ENCODE results near the gene HIPK1.
"Not testable (repeated sequence)": the region's sequence is repeated elsewhere in the genome, so short reads cannot be mapped to it uniquely, and the experiment has no call there.

HIPK1 gene

GRCh38 chr1:113982949-113983348, 53.8 kb downstream of the HIPK1 start:
- no peak for DNase-seq (ENCODE audit: low read depth)

GRCh38 chr1:113983391-113983790, 54.3 kb downstream of the HIPK1 start:
- no peak for DNase-seq (ENCODE audit: low read depth)

GRCh38 chr1:113983826-113984225, 54.7 kb downstream of the HIPK1 start:
- DNase-seq (ENCODE audit: low read depth), result no peak

- DNase-seq (ENCODE audit: low read depth), result no peak
Observed at GRCh38 chr1:113984710-113985109, 55.6 kb downstream of the HIPK1 start.

GRCh38 chr1:113986802-113987201, 57.7 kb downstream of the HIPK1 start:
- DNase-seq (ENCODE audit: low read depth), result no peak

- no peak for DNase-seq (ENCODE audit: low read depth)
Observed at GRCh38 chr1:113987259-113987658, 58.1 kb downstream of the HIPK1 start.

GRCh38 chr1:113990530-113990929, 61.4 kb downstream of the HIPK1 start:
- DNase-seq (ENCODE audit: low read depth), result no peak

- no peak for DNase-seq (ENCODE audit: low read depth)
Observed at GRCh38 chr1:113990961-113991360, 61.8 kb downstream of the HIPK1 start.

GRCh38 chr1:113991467-113991997, 62.4 kb downstream of the HIPK1 start:
- no peak for DNase-seq (ENCODE audit: low read depth)

GRCh38 chr1:113993072-113993471, 63.9 kb downstream of the HIPK1 start:
- DNase-seq (ENCODE audit: low read depth), result no peak

GRCh38 chr1:113993766-113994165, 64.6 kb downstream of the HIPK1 start:
- DNase-seq (ENCODE audit: low read depth), result no peak

- DNase-seq (ENCODE audit: low read depth), result no peak
Observed at GRCh38 chr1:113995382-113995781, 66.3 kb downstream of the HIPK1 start.

GRCh38 chr1:113998361-113998760, 69.2 kb downstream of the HIPK1 start:
- no peak for DNase-seq (ENCODE audit: low read depth)

GRCh38 chr1:113999233-113999632, 70.1 kb downstream of the HIPK1 start:
- DNase-seq (ENCODE audit: low read depth), result no peak

GRCh38 chr1:113999799-114000198, 70.7 kb downstream of the HIPK1 start:
- no peak for DNase-seq (ENCODE audit: low read depth)

- no peak for DNase-seq (ENCODE audit: low read depth)
Observed at GRCh38 chr1:114000406-114000805, 71.3 kb downstream of the HIPK1 start.

GRCh38 chr1:114002492-114003239, 73.5 kb downstream of the HIPK1 start:
- no peak for DNase-seq (ENCODE audit: low read depth)

GRCh38 chr1:114003431-114003830, 74.3 kb downstream of the HIPK1 start:
- no peak for DNase-seq (ENCODE audit: low read depth)

GRCh38 chr1:114006825-114007224, 77.7 kb downstream of the HIPK1 start:
- not testable (repeated sequence) for DNase-seq (ENCODE audit: low read depth)

- no peak for DNase-seq (ENCODE audit: low read depth)
Observed at GRCh38 chr1:114008480-114008941, 79.4 kb downstream of the HIPK1 start.

GRCh38 chr1:114008993-114009392, 79.9 kb downstream of the HIPK1 start:
- DNase-seq (ENCODE audit: low read depth), result no peak

- no peak for DNase-seq (ENCODE audit: low read depth)
Observed at GRCh38 chr1:114009393-114009792, 80.3 kb downstream of the HIPK1 start.

- no peak for DNase-seq (ENCODE audit: low read depth)
Observed at GRCh38 chr1:114010433-114011184, 81.5 kb downstream of the HIPK1 start.
